C4-2B (cell line): Measurements from ENCODE around the gene BRWD1.

Experiments used
- CTCF ChIP-seq: fragments of 450-650 bp; conservative IDR thresholded peaks from 2 replicates; pipeline ENCODE4 v1.5.1; 2017; ENCODE audit warnings: mild to moderate bottlenecking
- ZFX ChIP-seq: fragments of 450-650 bp; IDR thresholded peaks from 2 replicates; pipeline ENCODE4 v1.6.1; 2017

- TF ChIP-seq CTCF: no peak
- no peak for TF ChIP-seq ZFX
These were observed 25.8 kb upstream of the BRWD1 start for GRCh38 chr21:39339231-39339630.
